Measurements from ENCODE around the gene ADM. TPM values are rescaled to one million over a fixed set of nuclear protein-coding genes. Genes with fewer than 3 reads are reported as not detected.

ADM gene
- total RNA-seq, 1 donor from 2014 or later, result 24.5 TPM

- ATAC-seq (peak; percentile 91), DNase-seq (peak; percentile 93)
- Histone ChIP-seq H3K4me3 (peak within 1 kb of the TSS; percentile 76), H3K27ac (peak within 1 kb of the TSS; percentile 87), H3K27me3 (no peaks in the 10 kb centered on the region), H3K36me3 (no peaks in the 10 kb centered on the region), H3K9me3 (no peaks in the 10 kb centered on the region), H3K4me1 (peaks cover 31% of the 10 kb centered on the region)
- no peak for TF ChIP-seq CTCF (IDR thresholded peaks at IDR 0.05)
- intact Hi-C loops (cut with DNase I), result no loop called here
Measured at GRCh38 chr11:10293423-10294289, 11.2 kb upstream of the ADM start, which contains the start of gene SBF2. SBF2 (minus strand) TSS chr11:10294219; CDS start chr11:10294069, 150 bp downstream.

GRCh38 chr11:10294290-10294953, 10.5 kb upstream of the ADM start:
- ATAC-seq, result peak; percentile 4
- Histone ChIP-seq H3K27me3 (no peaks in the 10 kb centered on the region), H3K27ac (peak overlapping the region; percentile 87), H3K4me3 (peak overlapping the region; percentile 76), H3K4me1 (peaks cover 31% of the 10 kb centered on the region), H3K36me3 (no peaks in the 10 kb centered on the region), H3K9me3 (no peaks in the 10 kb centered on the region)
- DNase-seq, result peak; percentile 69
- no peak for TF ChIP-seq CTCF (IDR thresholded peaks at IDR 0.05)
- intact Hi-C loops (cut with DNase I), result no loop called here

- intact Hi-C loops (cut with DNase I), result no loop called here
- peaks cover 27% of the 10 kb centered on the region for H3K4me1 ChIP-seq
- peak overlapping the region; percentile 87 for H3K27ac ChIP-seq
- H3K9me3 ChIP-seq, result no peaks in the 10 kb centered on the region
- no peaks in the 10 kb centered on the region for H3K27me3 ChIP-seq
- no peaks in the 10 kb centered on the region for H3K36me3 ChIP-seq
- no peak for DNase-seq
- peak overlapping the region; percentile 76 for H3K4me3 ChIP-seq
- no peak for ATAC-seq
- no peak for TF ChIP-seq CTCF (IDR thresholded peaks at IDR 0.05)
Measured at GRCh38 chr11:10295064-10295901, 9.6 kb upstream of the ADM start.

- H3K9me3 ChIP-seq, result no peaks in the 10 kb centered on the region
- intact Hi-C loops (cut with DNase I), result no loop called here
- no peak overlapping the region for H3K4me3 ChIP-seq
- H3K36me3 ChIP-seq, result no peaks in the 10 kb centered on the region
- no peak overlapping the region for H3K27ac ChIP-seq
- peaks cover 15% of the 10 kb centered on the region for H3K4me1 ChIP-seq
- DNase-seq (no peak), ATAC-seq (peak; percentile 33)
- H3K27me3 ChIP-seq, result no peaks in the 10 kb centered on the region
- peak; percentile 14 for TF ChIP-seq CTCF (IDR thresholded peaks at IDR 0.05)
Measured at GRCh38 chr11:10298342-10298741, 6.5 kb upstream of the ADM start.

- H3K4me1 ChIP-seq, result peaks cover 37% of the 10 kb centered on the region
- peak overlapping the region; percentile 66 for H3K4me3 ChIP-seq
- peak overlapping the region; percentile 79 for H3K27ac ChIP-seq
- no peaks in the 10 kb centered on the region for H3K36me3 ChIP-seq
- H3K9me3 ChIP-seq, result no peaks in the 10 kb centered on the region
- peaks cover 2% of the 10 kb centered on the region for H3K27me3 ChIP-seq
- intact Hi-C loops (cut with DNase I), result loop anchor here (10.0 kb wide), 1 partner anchor 97 kb away; no protein-coding TSS in a partner anchor
- ATAC-seq, result no peak
- DNase-seq, result no peak
- no peak for TF ChIP-seq CTCF (IDR thresholded peaks at IDR 0.05)
Measured at GRCh38 chr11:10301656-10302358, 3.1 kb upstream of the ADM start.
